ENCODE data around the gene HTRA3.

Gene HTRA3

GRCh38 chr4:8305851-8306471 is 36.4 kb downstream of the HTRA3 start:
- no peak overlapping the region for H3K4me3 ChIP-seq (ENCODE audit: low read length)
- DNase-seq (ENCODE audit: low read depth), result no peak
- no peak for TF ChIP-seq CTCF (conservative IDR thresholded peaks at IDR 0.05; ENCODE audit: low read length)

- no peak overlapping the region for H3K4me3 ChIP-seq (ENCODE audit: low read length)
- DNase-seq (ENCODE audit: low read depth), result peak; percentile 12
- TF ChIP-seq CTCF (conservative IDR thresholded peaks at IDR 0.05; ENCODE audit: low read length), result no peak
Measured at GRCh38 chr4:8306511-8307021, 37.0 kb downstream of the HTRA3 start.

- no peak for DNase-seq (ENCODE audit: low read depth)
- TF ChIP-seq CTCF (conservative IDR thresholded peaks at IDR 0.05; ENCODE audit: low read length), result no peak
Measured at GRCh38 chr4:8307121-8307520, 37.6 kb downstream of the HTRA3 start.

GRCh38 chr4:8307714-8308113 is 38.2 kb downstream of the HTRA3 start:
- no peak for TF ChIP-seq CTCF (conservative IDR thresholded peaks at IDR 0.05; ENCODE audit: low read length)
- DNase-seq (ENCODE audit: low read depth), result no peak

More at GRCh38 chr4:8307121-8307520, 37.6 kb downstream of the HTRA3 start:
- no peak overlapping the region for H3K4me3 ChIP-seq (ENCODE audit: low read length)

GRCh38 chr4:8308144-8308543 is 38.6 kb downstream of the HTRA3 start:
- H3K4me3 ChIP-seq (ENCODE audit: low read length), result no peak overlapping the region
- no peak for TF ChIP-seq CTCF (conservative IDR thresholded peaks at IDR 0.05; ENCODE audit: low read length)
- no peak for DNase-seq (ENCODE audit: low read depth)

More at GRCh38 chr4:8307714-8308113, 38.2 kb downstream of the HTRA3 start:
- no peak overlapping the region for H3K4me3 ChIP-seq (ENCODE audit: low read length)

GRCh38 chr4:8308856-8309771 is 39.6 kb downstream of the HTRA3 start:
- peak; percentile 28 for DNase-seq (ENCODE audit: low read depth)
- 0 out of 2 replicates have a peak, but pooled peaks have one; percentile 14 for TF ChIP-seq CTCF (conservative IDR thresholded peaks at IDR 0.05; ENCODE audit: low read length)
- no peak overlapping the region for H3K4me3 ChIP-seq (ENCODE audit: low read length)

Measured in AG10803 (cell line).